Kidney (tissue), 14 donors: ENCODE measurements around the gene PWWP2B. TPM values are rescaled to one million over a fixed set of nuclear protein-coding genes. Genes with fewer than 3 reads are reported as not detected.

Experiments
- DNase-seq, 5 donors: peaks; one replicate each; pipeline ENCODE4 v3.0.0-alpha.2; 2013 to 2020
- FAIRE-seq: peaks from 2 replicates; lab custom pipeline; 2012; peaks lifted over from hg19 to GRCh38; lab: Jason Lieb, UNC
- H3K27ac ChIP-seq, 2 donors: one replicate each; pipeline ENCODE4 v1.7.0; 2013; ENCODE audit warnings: low read depth in 2 of 2, low read length in 2 of 2, inconsistent platforms in 1 of 2
- H3K27me3 ChIP-seq: one replicate; pipeline ENCODE4 v1.7.1; 2013; ENCODE audit warnings: low read length, inconsistent platforms; ENCODE audit not compliant: control insufficient read depth, insufficient read depth
- H3K36me3 ChIP-seq, 3 donors: one replicate each; pipeline versions ENCODE4 v1.7.0 to v1.7.1; 2013; ENCODE audit warnings: low read length in 3 of 3, control low read depth in 1 of 3, inconsistent platforms in 1 of 3; ENCODE audit not compliant: insufficient read depth in 3 of 3, control insufficient read depth in 2 of 3
- H3K4me1 ChIP-seq, 3 donors: one replicate each; pipeline versions ENCODE4 v1.7.0 to v1.7.1; 2013; ENCODE audit warnings: low read length in 3 of 3, inconsistent platforms in 1 of 3, low read depth in 1 of 3; ENCODE audit not compliant: control insufficient read depth in 2 of 3, insufficient read depth in 2 of 3
- H3K4me3 ChIP-seq, 3 donors: one replicate each; pipeline versions ENCODE4 v1.7.0 to v1.8.1; 2013; ENCODE audit warnings: low read length in 3 of 3, control low read depth in 1 of 3, inconsistent platforms in 1 of 3
- H3K9ac ChIP-seq, 3 donors: one replicate each; pipeline versions ENCODE4 v1.7.0 to v1.7.1; 2013; ENCODE audit warnings: low read length in 3 of 3, control low read depth in 1 of 3, inconsistent platforms in 1 of 3
- H3K9me3 ChIP-seq, 3 donors: one replicate each; pipeline versions ENCODE4 v1.7.0 to v1.7.1; 2013; ENCODE audit warnings: low read length in 3 of 3, control low read depth in 1 of 3, inconsistent platforms in 1 of 3; ENCODE audit not compliant: control insufficient read depth in 2 of 3, insufficient read depth in 1 of 3
- CTCF ChIP-seq: IDR thresholded peaks from 3 replicates; pipeline ENCODE4 v1.5.1; 2012; ENCODE audit warnings: mild to moderate bottlenecking, moderate library complexity, borderline replicate concordance; ENCODE audit not compliant: insufficient read depth; ENCODE audit errors: extremely low read depth
- intact Hi-C: fragments of 100-400 bp; cut with DNase I; formaldehyde crosslinking; loops from one replicate; pipeline ENCODE4 v1.11.1; 2022
- polyA plus RNA-seq: library from polyadenylated mRNA; stranded (reverse); fragments of 350-450 nt; fragmentation: Illumina TruSeq; extraction: RNeasy Lipid Tissue Mini Kit (QIAGEN cat#74804); gene quantifications from one replicate; pipeline ENCODE4 v1.2.3, GENCODE V29; 2014; ENCODE audit warnings: low read depth, low replicate concordance; ENCODE audit not compliant: insufficient read depth
- total RNA-seq: library from RNA; stranded (reverse); fragmentation: NEBNext Ultra II Directional; extraction: Animal tissue kit (Norgen Biotek cat#: 25700); gene quantifications from one replicate; pipeline ENCODE4 v1.2.1, GENCODE V29; 2021
- donor health status: control.
- donor health status: control.
- donor health status: control.
- donor health status: control.
- donor health status: control.
- donor health status: DM: yes; HTN: yes; CAD: no.
- donor health status: Normal renal cell carcinoma (clear cell type).

The PWWP2B gene
- total and polyA plus RNA-seq, 2 donors from 2014 or later = 12.9 to 24.3 TPM

DNA sequence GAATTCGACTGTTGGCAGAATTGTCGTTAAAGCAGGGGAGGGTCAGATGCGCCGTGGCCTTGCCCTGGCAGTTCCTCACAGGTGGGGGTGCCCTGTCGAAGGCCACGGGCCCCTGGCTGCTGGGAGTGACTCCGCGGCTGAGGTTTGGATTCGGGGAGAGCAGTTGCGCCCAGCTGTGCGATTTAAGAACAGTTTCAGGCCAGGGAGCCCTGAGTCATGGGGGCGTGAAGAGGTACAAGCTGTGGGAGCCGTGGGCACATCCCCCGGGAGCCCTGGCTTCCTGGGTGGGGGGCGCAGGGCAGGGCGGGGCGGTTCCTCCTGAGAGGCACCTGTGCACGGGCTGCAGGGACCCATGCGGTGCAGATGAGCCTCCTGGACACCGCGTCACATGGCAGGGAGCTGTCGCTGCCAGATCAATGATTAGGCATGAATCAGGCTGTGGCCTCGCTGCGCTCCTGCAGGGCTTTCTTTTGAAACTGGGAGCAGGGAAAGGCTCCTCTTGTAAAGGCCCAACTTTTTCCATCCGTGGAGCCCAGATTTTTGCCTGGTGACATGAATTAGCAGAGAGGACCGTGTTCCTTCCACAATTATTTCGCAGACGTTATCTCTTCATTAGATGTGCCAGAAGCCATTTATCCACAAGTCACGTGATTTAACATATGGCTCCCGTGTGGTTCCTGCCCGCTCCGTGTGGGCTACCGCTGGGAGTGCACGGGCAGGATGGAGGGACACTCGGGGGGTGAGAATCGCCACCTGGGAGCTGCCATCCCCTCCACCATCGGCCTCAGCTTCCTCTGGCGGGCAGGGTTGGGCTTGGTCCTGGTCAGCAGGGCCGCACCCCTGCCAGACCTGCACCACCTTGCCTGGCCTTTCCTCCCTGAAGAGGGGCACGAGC lies 918 bp downstream of the PWWP2B start:
- intact Hi-C loops = no loop called here
- Histone ChIP-seq H3K4me3 (peak overlapping the region; percentile 47 to 62 (median 60)), H3K9me3 (no peaks in the 10 kb centered on the region), H3K9ac (peak overlapping the region in 2 of 3 donors; percentile 55 to 74), H3K4me1 (peaks cover 0 to 39% (median 6%) of the 10 kb centered on the region in 3 donors), H3K27me3 (no peaks in the 10 kb centered on the region), H3K27ac (peak overlapping the region; percentile 81 to 90), H3K36me3 (no peaks in the 10 kb centered on the region)
- no peak for FAIRE-seq
- no peak for TF ChIP-seq CTCF
- peak in 4 of 5 donors; percentile 41 to 85 (median 66) for DNase-seq

- intact Hi-C loops = no loop called here
- Histone ChIP-seq H3K9ac (peak overlapping the region in 1 of 3 donors; percentile 74), H3K27me3 (no peaks in the 10 kb centered on the region), H3K4me1 (peaks cover 0 to 39% (median 6%) of the 10 kb centered on the region in 3 donors), H3K9me3 (no peaks in the 10 kb centered on the region), H3K36me3 (no peaks in the 10 kb centered on the region), H3K4me3 (peak overlapping the region in 1 of 3 donors; percentile 60), H3K27ac (peak overlapping the region; percentile 34 to 81)
- TF ChIP-seq CTCF = no peak
- DNase-seq (peak in 1 of 5 donors; percentile 82), FAIRE-seq (no peak)
Observed at GRCh38 chr10:132398566-132398991, 1.6 kb downstream of the PWWP2B start.

DNA sequence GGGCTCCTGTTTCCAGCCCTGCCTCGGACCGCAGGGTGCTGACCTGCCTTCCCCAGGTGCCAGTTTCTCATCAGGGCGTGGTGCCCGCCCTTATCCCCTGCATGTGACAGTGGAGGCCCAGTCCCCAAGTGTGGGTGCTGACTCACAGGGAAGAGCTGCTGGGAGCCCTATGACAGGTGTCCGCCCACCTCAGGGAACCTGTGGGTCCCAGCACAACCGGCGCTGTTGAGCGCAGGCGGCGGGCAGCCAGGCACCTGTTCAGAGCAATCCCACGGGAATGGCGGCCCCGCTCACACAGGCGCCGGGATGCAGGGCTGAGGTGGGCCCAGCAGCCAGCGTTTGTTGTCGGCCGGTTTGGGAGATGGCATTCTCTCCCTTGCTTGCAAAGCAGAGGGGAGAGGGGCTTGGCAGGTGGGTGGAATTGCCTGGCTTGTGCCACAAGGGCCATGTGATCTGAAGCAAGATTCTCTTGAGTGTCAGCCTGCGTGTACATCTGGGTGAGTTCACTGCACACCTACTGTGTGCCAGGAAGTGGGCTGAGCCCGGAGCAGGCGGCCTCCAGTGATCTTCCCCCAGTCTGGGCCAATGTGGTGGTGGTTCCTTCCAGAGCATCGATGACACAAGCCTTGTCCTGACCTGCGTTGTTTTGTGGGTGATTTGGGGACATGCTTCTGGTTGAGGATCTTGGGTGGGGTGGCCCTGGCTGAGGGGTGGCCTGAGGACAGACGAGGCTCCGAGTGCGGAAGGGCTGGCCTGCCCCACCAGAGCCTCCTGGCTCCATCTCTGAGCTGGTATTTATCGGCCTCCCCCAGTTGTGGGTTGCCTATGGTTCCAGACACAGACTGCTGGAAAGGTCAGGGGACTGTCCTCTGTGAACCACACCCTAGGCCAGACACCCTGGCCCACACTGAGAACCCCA lies 2.4 kb downstream of the PWWP2B start:
- Histone ChIP-seq H3K27ac (no peak overlapping the region), H3K36me3 (no peaks in the 10 kb centered on the region), H3K27me3 (no peaks in the 10 kb centered on the region), H3K9ac (no peak overlapping the region), H3K9me3 (no peaks in the 10 kb centered on the region), H3K4me3 (no peak overlapping the region), H3K4me1 (peaks cover 0 to 41% (median 6%) of the 10 kb centered on the region in 3 donors)
- peak in 1 of 5 donors; percentile 78 for DNase-seq
- no peak for FAIRE-seq
- TF ChIP-seq CTCF = no peak
- intact Hi-C loops = no loop called here
